Measurements from ENCODE around the gene SVIL. TPM values are rescaled to one million over a fixed set of nuclear protein-coding genes. Genes with fewer than 3 reads are reported as not detected.

SVIL gene
- total and polyA plus RNA-seq, 7 donors = 70.6 to 1,728 (median 792) TPM

DNA sequence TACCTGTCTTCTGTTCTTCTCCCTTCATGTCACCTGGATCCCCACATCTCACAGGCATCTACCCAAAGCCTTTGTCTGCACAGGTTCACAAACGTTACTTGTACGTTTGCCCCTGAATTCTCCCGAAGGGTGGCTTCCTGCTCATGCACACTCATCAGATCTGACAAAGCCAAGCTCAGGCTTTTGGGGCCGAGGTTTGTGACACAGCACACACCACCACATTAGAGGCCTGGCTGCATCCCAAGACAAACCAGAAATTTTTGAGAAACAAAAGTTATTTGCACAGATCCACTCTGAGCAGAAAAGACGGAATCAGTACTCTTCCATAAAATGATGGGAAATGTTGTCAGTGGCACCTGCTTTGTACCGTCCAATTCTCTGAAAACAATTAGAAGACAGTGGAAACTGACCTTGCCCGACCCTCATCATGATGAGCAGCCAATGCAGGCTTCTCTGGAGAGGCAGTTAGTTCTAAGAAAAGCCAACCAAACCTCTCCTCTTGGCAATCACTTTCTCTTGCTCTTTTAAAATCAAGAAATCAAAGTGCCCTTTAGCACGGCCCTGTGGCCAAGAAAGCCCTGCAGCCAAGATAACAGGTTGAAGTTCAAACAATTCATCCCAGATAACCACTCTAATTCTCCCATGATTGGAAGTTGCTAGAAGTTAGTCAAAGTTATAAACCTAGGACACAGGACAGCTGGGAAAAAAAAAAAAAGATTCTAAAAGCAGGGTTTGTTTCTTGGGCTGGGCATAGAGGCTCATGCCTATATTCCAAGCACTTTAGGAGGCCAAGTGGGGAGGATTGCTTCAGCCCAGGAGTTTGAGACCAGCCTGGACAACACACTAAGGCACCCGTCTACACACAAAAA is 13.6 kb upstream of the SVIL start:
- H3K4me1 ChIP-seq = peaks cover 59% of the 10 kb centered on the region
- H3K27ac ChIP-seq = peak overlapping the region; percentile 94
- 25 to 38% (median 31%) methylated on average over 9 of the region's 9 CpGs for WGBS, 3 donors
- H3K9me3 ChIP-seq = no peaks in the 10 kb centered on the region
- DNase-seq = no peak
- H3K36me3 ChIP-seq (ENCODE audit: insufficient read depth in 1 of 2, low read depth in 1 of 2) = peaks cover 0 to 8% of the 10 kb centered on the region in 2 donors
- H3K27me3 ChIP-seq (ENCODE audit: insufficient read depth in 3 of 3, low read length in 2 of 3) = no peaks in the 10 kb centered on the region
- no peak for ATAC-seq
- H3K4me3 ChIP-seq = no peak overlapping the region
- TF ChIP-seq, protein P1, sequence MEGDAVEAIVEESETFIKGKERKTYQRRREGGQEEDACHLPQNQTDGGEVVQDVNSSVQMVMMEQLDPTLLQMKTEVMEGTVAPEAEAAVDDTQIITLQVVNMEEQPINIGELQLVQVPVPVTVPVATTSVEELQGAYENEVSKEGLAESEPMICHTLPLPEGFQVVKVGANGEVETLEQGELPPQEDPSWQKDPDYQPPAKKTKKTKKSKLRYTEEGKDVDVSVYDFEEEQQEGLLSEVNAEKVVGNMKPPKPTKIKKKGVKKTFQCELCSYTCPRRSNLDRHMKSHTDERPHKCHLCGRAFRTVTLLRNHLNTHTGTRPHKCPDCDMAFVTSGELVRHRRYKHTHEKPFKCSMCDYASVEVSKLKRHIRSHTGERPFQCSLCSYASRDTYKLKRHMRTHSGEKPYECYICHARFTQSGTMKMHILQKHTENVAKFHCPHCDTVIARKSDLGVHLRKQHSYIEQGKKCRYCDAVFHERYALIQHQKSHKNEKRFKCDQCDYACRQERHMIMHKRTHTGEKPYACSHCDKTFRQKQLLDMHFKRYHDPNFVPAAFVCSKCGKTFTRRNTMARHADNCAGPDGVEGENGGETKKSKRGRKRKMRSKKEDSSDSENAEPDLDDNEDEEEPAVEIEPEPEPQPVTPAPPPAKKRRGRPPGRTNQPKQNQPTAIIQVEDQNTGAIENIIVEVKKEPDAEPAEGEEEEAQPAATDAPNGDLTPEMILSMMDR (IDR thresholded peaks at IDR 0.05) = no peak
- intact Hi-C loops (cut with DNase I) = loop anchor here (5.0 to 10.0 kb wide), 3 partner anchors 84 to 206 kb away; no protein-coding TSS in a partner anchor

DNA sequence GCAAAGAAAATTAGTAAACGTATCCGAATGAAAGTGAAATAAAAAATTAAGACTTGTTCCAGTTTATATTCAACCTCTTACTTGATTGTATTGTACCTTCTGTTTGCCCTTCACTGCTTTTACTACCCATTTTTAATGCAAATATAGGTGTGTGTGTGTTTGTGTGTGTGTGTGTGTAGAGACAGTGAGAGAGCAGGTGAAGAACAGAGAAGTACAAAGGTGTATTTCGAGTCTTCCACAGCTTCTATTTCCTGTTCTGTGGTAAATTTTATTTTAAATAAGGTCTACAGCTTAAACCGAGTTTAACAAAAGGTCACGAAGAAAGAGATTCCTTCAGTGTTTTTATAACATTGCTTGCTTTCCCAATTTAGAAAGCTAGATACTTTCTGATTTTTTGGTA is 12.7 kb upstream of the SVIL start:
- intact Hi-C loops (cut with DNase I) = loop anchor here (5.0 to 10.0 kb wide), 3 partner anchors 85 to 207 kb away; no protein-coding TSS in a partner anchor
- WGBS, 3 donors = 55 to 73% (median 58%) methylated on average over 5 of the region's 5 CpGs
- Histone ChIP-seq H3K27me3 (ENCODE audit: insufficient read depth in 3 of 3, low read length in 2 of 3) (no peaks in the 10 kb centered on the region), H3K36me3 (ENCODE audit: insufficient read depth in 1 of 2, low read depth in 1 of 2) (peaks cover 0 to 3% of the 10 kb centered on the region in 2 donors), H3K27ac (peak overlapping the region; percentile 94), H3K4me3 (peak overlapping the region; percentile 25), H3K9me3 (no peaks in the 10 kb centered on the region), H3K4me1 (peaks cover 62% of the 10 kb centered on the region)
- TF ChIP-seq, protein P1 (IDR thresholded peaks at IDR 0.05) = no peak
- DNase-seq (no peak), ATAC-seq (no peak)

DNA sequence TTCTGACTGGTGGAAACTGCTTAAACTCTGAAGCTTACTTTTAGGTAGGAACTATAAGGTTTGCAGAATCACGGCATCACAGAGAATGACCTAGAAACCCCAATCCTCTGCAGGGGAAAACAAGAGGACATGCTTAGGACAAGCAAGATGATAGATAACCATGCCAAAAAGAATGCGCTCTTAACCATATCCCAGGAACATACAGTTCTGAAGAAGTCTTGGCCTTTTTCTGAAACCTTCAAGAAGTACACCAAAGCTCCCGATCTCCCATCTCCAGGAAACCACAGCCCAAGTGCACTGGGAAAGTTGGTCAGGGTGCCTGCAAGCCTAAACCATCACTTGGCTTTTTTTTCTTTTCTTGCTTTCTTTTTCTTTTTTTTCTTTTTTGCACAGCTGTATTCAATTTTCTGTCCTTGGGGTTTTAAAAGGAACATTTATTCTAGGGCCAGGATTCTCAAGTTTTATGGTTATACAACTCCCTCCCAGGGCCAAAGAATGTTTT is 12.2 kb upstream of the SVIL start:
- 20 to 51% (median 35%) methylated on average over 3 of the region's 3 CpGs for WGBS, 3 donors
- Histone ChIP-seq H3K36me3 (ENCODE audit: insufficient read depth in 1 of 2, low read depth in 1 of 2) (peaks cover 0 to 3% of the 10 kb centered on the region in 2 donors), H3K27ac (peak overlapping the region; percentile 94), H3K9me3 (no peaks in the 10 kb centered on the region), H3K4me1 (peaks cover 63% of the 10 kb centered on the region), H3K27me3 (ENCODE audit: insufficient read depth in 3 of 3, low read length in 2 of 3) (no peaks in the 10 kb centered on the region), H3K4me3 (peak overlapping the region; percentile 25)
- DNase-seq = no peak
- TF ChIP-seq, protein P1 (IDR thresholded peaks at IDR 0.05) = no peak
- intact Hi-C loops (cut with DNase I) = loop anchor here (5.0 to 10.0 kb wide), 3 partner anchors 85 to 208 kb away; no protein-coding TSS in a partner anchor
- peak in 1 of 4 donors; percentile 7 for ATAC-seq

DNA sequence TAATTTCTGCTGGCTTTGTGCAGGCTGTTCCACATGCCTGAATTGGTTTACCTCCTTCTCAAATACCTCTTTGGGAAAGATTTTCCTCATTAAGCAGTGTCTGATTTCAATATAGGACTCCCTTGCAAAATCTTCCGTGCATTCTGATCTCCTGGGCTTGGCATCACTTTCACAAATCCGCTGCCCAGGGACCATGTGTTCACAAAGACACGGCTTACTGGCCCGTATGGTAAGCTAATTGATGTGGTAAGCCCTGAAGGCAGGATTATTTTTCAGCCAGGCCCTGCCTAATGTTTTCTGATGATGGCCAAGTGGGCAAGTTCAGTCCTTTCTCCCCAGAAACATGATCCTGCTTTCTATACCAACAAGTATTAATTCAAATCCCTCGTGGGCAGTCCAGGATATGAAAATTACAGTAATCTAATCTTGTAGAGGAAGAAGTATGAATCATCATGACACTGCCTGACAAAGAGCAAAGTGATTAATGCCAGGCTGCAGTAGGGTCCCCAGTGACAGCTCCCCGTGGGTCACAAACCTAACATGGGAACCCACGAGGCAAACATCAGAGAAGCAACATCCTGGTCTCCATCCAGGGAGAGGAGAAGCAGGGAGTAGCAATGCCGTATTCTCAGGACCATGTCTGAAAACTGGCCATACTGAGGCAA is 11.6 kb upstream of the SVIL start:
- DNase-seq (peak in 1 of 2 donors; percentile 51), ATAC-seq (peak; percentile 45 to 54 (median 49))
- TF ChIP-seq, protein P1 (IDR thresholded peaks at IDR 0.05) = no peak
- Histone ChIP-seq H3K4me3 (peak overlapping the region; percentile 25), H3K9me3 (no peaks in the 10 kb centered on the region), H3K27me3 (ENCODE audit: insufficient read depth in 3 of 3, low read length in 2 of 3) (no peaks in the 10 kb centered on the region), H3K4me1 (peaks cover 67% of the 10 kb centered on the region), H3K27ac (peak overlapping the region; percentile 94), H3K36me3 (ENCODE audit: insufficient read depth in 1 of 2, low read depth in 1 of 2) (peaks cover 0 to 3% of the 10 kb centered on the region in 2 donors)
- 10 to 14% (median 13%) methylated on average over 8 of the region's 8 CpGs for WGBS, 3 donors
- intact Hi-C loops (cut with DNase I) = loop anchor here (5.0 to 10.0 kb wide), 3 partner anchors 86 to 208 kb away; no protein-coding TSS in a partner anchor

Data from psoas muscle (tissue), 8 donors.